Suppressor macrophage treated with lipopolysaccharide for 4 hours (primary cell): ENCODE measurements around the gene KIFC1.

Experiments used
- DNase-seq: peaks from one replicate; pipeline ENCODE4 v3.0.0-alpha.2; 2020

Gene KIFC1

GRCh38 chr6:33427585-33428223 lies 36.1 kb downstream of the KIFC1 start:
- no peak for DNase-seq

- no peak for DNase-seq
Observed at GRCh38 chr6:33428224-33428965, 36.8 kb downstream of the KIFC1 start.

- no peak for DNase-seq
Observed at GRCh38 chr6:33428966-33429749, 37.5 kb downstream of the KIFC1 start.

- DNase-seq: no peak
Observed at GRCh38 chr6:33429750-33430052, 38.1 kb downstream of the KIFC1 start.

- no peak for DNase-seq
Observed at GRCh38 chr6:33430334-33430733, 38.7 kb downstream of the KIFC1 start.

GRCh38 chr6:33430991-33431879 lies 39.6 kb downstream of the KIFC1 start:
- no peak for DNase-seq

- no peak for DNase-seq
Observed at GRCh38 chr6:33431880-33432541, 40.4 kb downstream of the KIFC1 start.

- DNase-seq: no peak
Observed at GRCh38 chr6:33432546-33432945, 40.9 kb downstream of the KIFC1 start.

GRCh38 chr6:33433001-33433543 lies 41.4 kb downstream of the KIFC1 start:
- no peak for DNase-seq

GRCh38 chr6:33433544-33434191 lies 42.0 kb downstream of the KIFC1 start:
- no peak for DNase-seq

- DNase-seq: peak; percentile 55
Observed at GRCh38 chr6:33434961-33435360, 43.3 kb downstream of the KIFC1 start.

GRCh38 chr6:33437666-33438065 lies 46.0 kb downstream of the KIFC1 start:
- no peak for DNase-seq

- no peak for DNase-seq
Observed at GRCh38 chr6:33438978-33439594, 47.5 kb downstream of the KIFC1 start.

GRCh38 chr6:33439956-33440648 lies 48.5 kb downstream of the KIFC1 start:
- DNase-seq: no peak

- DNase-seq: no peak
Observed at GRCh38 chr6:33440649-33441309, 49.2 kb downstream of the KIFC1 start.

- no peak for DNase-seq
Observed at GRCh38 chr6:33441457-33441856, 49.8 kb downstream of the KIFC1 start.

GRCh38 chr6:33442283-33442682 lies 50.7 kb downstream of the KIFC1 start:
- DNase-seq: no peak

GRCh38 chr6:33443025-33443424 lies 51.4 kb downstream of the KIFC1 start:
- DNase-seq: no peak

- DNase-seq: no peak
Observed at GRCh38 chr6:33443619-33444504, 52.2 kb downstream of the KIFC1 start.
